Measurements from ENCODE around the gene AASS. TPM values are rescaled to one million over a fixed set of nuclear protein-coding genes. Genes with fewer than 3 reads are reported as not detected.
"Not testable (repeated sequence)": the region's sequence is repeated elsewhere in the genome, so short reads cannot be mapped to it uniquely, and the experiment has no call there.

Gene AASS
- total RNA-seq, result 10 to 100 TPM; 47.2 to 87.7 TPM

DNA sequence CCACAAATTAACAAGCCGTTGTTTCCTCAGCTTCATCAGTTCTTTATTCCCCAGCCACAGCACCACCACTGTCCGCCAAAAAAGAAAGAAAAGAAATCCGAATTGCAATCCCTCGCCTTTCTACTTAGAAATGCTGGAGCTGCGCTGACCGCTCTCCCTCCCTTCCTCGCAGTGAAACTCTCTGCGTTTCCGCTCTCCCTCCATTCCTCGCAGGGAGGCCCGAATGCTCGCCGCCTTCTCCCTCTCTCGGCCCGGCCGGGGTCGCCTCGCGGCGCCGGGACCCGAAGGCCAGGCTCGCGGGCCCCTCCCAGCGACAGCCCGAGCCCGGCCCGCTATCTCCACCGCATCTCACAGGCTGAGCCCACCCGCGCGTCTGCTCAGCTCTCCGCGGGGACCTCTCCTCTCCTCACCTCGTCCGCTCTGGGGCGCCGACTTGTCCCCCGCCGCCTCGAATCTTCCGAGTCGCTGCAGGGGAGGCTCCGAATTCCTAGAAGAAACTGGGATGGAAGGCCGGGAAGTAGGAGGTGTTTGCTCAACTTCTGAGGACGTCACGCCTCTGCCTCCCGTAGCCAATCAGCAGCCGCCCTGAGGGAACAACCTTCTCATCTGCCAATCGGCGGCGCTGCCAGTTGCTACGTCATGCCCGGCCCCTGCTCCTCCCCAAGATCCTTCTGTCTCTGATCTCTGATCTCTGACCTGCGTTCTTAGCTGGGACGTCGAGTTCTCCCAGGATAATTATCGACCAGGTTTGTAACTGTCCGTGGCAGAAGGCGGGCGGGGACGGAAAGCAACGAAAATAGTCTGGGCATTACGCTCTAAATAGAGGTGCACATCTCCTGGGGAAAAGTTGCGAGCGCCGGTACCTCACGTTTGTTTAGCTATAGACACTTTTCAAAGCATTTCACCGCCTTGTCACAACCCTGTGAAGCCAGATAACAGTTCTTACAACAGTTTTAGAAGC lies at the start of gene AASS:
Gene AASS (minus strand): TSS at position 499 of the 961 bp plus-strand sequence. CDS start 10,523 bp downstream, outside the sequence.
- Histone ChIP-seq H3K9me3 (no peaks in the 10 kb centered on the region), H3K27me3 (replicated peaks; ENCODE audit: insufficient read depth) (no peaks in the 10 kb centered on the region), H3K36me3 (no peaks in the 10 kb centered on the region), H3K27ac (peak within 1 kb of the TSS; percentile 99), H3K4me3 (peak within 1 kb of the TSS; percentile 100), H3K4me1 (ENCODE audit: control insufficient read depth in 1 of 2, low read depth in 2 of 2) (peaks cover 9 to 14% of the 10 kb centered on the region in 2 donors)
- DNase-seq (ENCODE audit: low spot score) (peak; percentile 95), ATAC-seq (ENCODE audit: insufficient number of reproducible peaks, low FRiP score, low read depth) (peak; percentile 94)
- TF ChIP-seq, protein P1, sequence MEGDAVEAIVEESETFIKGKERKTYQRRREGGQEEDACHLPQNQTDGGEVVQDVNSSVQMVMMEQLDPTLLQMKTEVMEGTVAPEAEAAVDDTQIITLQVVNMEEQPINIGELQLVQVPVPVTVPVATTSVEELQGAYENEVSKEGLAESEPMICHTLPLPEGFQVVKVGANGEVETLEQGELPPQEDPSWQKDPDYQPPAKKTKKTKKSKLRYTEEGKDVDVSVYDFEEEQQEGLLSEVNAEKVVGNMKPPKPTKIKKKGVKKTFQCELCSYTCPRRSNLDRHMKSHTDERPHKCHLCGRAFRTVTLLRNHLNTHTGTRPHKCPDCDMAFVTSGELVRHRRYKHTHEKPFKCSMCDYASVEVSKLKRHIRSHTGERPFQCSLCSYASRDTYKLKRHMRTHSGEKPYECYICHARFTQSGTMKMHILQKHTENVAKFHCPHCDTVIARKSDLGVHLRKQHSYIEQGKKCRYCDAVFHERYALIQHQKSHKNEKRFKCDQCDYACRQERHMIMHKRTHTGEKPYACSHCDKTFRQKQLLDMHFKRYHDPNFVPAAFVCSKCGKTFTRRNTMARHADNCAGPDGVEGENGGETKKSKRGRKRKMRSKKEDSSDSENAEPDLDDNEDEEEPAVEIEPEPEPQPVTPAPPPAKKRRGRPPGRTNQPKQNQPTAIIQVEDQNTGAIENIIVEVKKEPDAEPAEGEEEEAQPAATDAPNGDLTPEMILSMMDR (IDR thresholded peaks at IDR 0.05), result no peak

DNA sequence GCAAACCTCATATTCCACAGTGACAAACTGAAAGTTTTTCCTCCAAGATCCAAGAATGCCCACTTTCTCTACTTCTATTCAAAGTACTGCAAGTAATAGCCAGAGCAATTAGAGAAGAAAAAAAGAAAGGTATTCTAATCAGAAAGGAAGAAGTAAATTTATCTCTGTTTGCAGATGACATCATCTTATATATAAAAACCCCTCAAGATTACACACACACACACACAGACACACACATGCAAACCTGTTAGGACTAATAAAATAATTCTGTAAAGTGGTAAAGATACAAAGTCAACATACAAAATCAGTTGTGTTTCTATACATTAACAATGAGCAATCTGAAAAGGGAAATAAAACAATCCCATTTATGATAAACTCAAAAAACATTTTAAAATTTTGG lies 44.7 kb upstream of the AASS start:
- TF ChIP-seq, protein P1 (IDR thresholded peaks at IDR 0.05), result no peak
- no peak for ATAC-seq (ENCODE audit: insufficient number of reproducible peaks, low FRiP score, low read depth)
- DNase-seq (ENCODE audit: low spot score), result no peak
- no peaks in the 10 kb centered on the region for H3K27me3 ChIP-seq (replicated peaks; ENCODE audit: insufficient read depth)
- H3K36me3 ChIP-seq, result no peaks in the 10 kb centered on the region
- H3K4me1 ChIP-seq (ENCODE audit: control insufficient read depth in 1 of 2, low read depth in 2 of 2), result no peaks in the 10 kb centered on the region
- H3K9me3 ChIP-seq, result peaks cover 3% of the 10 kb centered on the region
- H3K4me3 ChIP-seq, result no peak overlapping the region
- H3K27ac ChIP-seq, result no peak overlapping the region

DNA sequence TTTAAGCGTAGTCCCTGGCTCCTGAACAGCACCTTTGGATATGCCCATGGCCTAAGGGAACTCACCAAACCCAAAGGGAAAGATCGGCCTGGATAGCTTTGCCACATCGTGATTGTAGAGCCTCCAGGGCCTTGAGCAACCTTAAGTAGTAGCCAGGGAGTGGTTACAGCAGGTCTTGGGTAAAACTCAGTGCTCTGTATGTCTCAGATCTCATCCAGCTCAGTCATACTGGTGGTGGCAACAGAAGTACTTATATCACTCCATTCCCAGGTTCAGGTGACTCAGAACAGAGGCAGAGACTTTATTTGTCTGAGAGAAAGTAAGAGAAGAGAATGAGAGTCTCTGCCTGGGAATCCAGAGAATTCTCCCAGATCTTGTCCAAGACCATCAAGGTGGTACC lies 39.1 kb upstream of the AASS start:
- Histone ChIP-seq H3K36me3 (no peaks in the 10 kb centered on the region), H3K4me3 (no peak overlapping the region), H3K27ac (no peak overlapping the region), H3K9me3 (no peaks in the 10 kb centered on the region), H3K4me1 (ENCODE audit: control insufficient read depth in 1 of 2, low read depth in 2 of 2) (no peaks in the 10 kb centered on the region), H3K27me3 (replicated peaks; ENCODE audit: insufficient read depth) (no peaks in the 10 kb centered on the region)
- ATAC-seq (ENCODE audit: insufficient number of reproducible peaks, low FRiP score, low read depth) (no peak), DNase-seq (ENCODE audit: low spot score) (no peak)
- TF ChIP-seq, protein P1 (IDR thresholded peaks at IDR 0.05), result no peak

DNA sequence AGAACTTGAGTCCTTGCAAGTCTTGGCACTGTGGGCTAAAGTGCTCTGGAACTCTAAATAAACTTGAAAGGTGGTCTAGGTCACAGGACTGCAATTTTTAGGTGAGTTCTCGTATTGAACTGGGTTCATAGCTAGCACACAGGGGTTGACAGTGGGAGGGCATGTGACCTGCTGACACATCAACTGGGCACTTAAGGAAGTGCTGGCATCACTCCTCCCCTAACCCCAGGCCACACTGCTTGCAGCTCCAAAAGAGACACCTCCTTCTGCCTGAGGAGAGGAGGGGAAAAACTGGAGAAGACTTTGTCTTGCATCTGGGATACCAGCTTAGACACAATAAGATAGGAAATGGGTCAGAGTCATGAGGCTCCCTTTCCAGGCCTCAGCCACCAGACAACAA lies 38.0 kb upstream of the AASS start:
- no peaks in the 10 kb centered on the region for H3K27me3 ChIP-seq (replicated peaks; ENCODE audit: insufficient read depth)
- H3K4me1 ChIP-seq (ENCODE audit: control insufficient read depth in 1 of 2, low read depth in 2 of 2), result no peaks in the 10 kb centered on the region
- DNase-seq (ENCODE audit: low spot score) (no peak), ATAC-seq (ENCODE audit: insufficient number of reproducible peaks, low FRiP score, low read depth) (no peak)
- no peak overlapping the region for H3K4me3 ChIP-seq
- no peaks in the 10 kb centered on the region for H3K36me3 ChIP-seq
- H3K27ac ChIP-seq, result no peak overlapping the region
- H3K9me3 ChIP-seq, result no peaks in the 10 kb centered on the region
- TF ChIP-seq, protein P1 (IDR thresholded peaks at IDR 0.05), result no peak

DNA sequence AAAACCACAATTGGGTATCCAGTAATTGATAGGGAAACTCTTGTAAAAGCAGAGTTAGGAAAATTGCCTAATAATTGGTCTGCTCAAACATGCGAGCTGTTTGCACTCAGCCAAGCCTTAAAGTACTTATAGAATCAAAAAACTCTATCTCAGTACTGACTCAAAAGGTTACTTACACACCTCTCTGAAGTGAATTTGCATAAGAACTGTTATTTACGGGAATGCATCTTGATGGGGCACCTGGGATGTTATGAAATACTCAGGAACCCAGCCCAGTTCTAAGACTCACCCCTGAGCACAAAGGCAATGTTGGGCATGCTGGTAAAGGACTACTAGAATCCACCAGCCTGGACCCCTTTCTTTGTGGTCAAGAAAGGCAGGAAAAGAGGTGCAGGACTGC lies 28.1 kb upstream of the AASS start:
- H3K4me3 ChIP-seq; DNase-seq (ENCODE audit: low spot score); ATAC-seq (ENCODE audit: insufficient number of reproducible peaks, low FRiP score, low read depth); H3K27ac ChIP-seq; H3K9me3 ChIP-seq; H3K4me1 ChIP-seq (ENCODE audit: control insufficient read depth in 1 of 2, low read depth in 2 of 2); H3K36me3 ChIP-seq; H3K27me3 ChIP-seq (replicated peaks; ENCODE audit: insufficient read depth): not testable (repeated sequence)
